SU-DHL-6 (cell line): Measurements from ENCODE around the gene OR2Y1.
"Not testable (repeated sequence)": the region's sequence is repeated elsewhere in the genome, so short reads cannot be mapped to it uniquely, and the experiment has no call there.

Experiments used
- H2AFZ ChIP-seq: fragments of 200-600 bp; sonication (generic); 2 replicates; pipeline ENCODE4 v1.6.1; 2014; ENCODE audit warnings: low read depth, mild to moderate bottlenecking, moderate library complexity, mixed read lengths, antibody characterized with exemption, low read length; ENCODE audit not compliant: severe bottlenecking
- H3F3A ChIP-seq: fragments of 200-600 bp; shearing (Covaris generic); 2 replicates; pipeline ENCODE4 v1.6.0; 2016; ENCODE audit warnings: antibody characterized with exemption, mild to moderate bottlenecking; ENCODE audit not compliant: insufficient read depth
- H3K27ac ChIP-seq: fragments of 200-600 bp; sonication (generic); 2 replicates; pipeline ENCODE4 v1.5.1; 2016; ENCODE audit warnings: low read depth, mild to moderate bottlenecking, low read length, moderate library complexity, mixed read lengths
- H3K27me3 ChIP-seq: fragments of 200-600 bp; sonication (generic), shearing (Covaris generic); 2 replicates; pipeline ENCODE4 v1.6.0; 2014; ENCODE audit warnings: mild to moderate bottlenecking, low read length
- H3K36me3 ChIP-seq: fragments of 200-600 bp; sonication (generic); 2 replicates; pipeline ENCODE4 v1.6.1; 2014; ENCODE audit warnings: mild to moderate bottlenecking, low read length, mixed read lengths
- H3K4me2 ChIP-seq: fragments of 300-600, 200-600 bp; shearing (Covaris generic), sonication (generic); 2 replicates; pipeline ENCODE4 v1.6.0; 2014; ENCODE audit warnings: low read length, low read depth, mild to moderate bottlenecking; ENCODE audit not compliant: poor library complexity, severe bottlenecking
- H3K4me3 ChIP-seq: fragments of 200-600 bp; sonication (generic); 2 replicates; pipeline ENCODE4 v1.5.1; 2014; ENCODE audit warnings: antibody characterized with exemption, low read length, mild to moderate bottlenecking, mixed read lengths; ENCODE audit not compliant: insufficient read depth, poor library complexity, severe bottlenecking
- H3K79me2 ChIP-seq: fragments of 200-600 bp; sonication (generic); 2 replicates; pipeline ENCODE4 v1.6.1; 2014; ENCODE audit warnings: mild to moderate bottlenecking, low read length, moderate library complexity; ENCODE audit not compliant: insufficient read depth
- H3K9ac ChIP-seq: fragments of 200-600 bp; sonication (generic); 2 replicates; pipeline ENCODE4 v1.7.0; 2014; ENCODE audit warnings: mild to moderate bottlenecking, low read length
- H3K9me2 ChIP-seq: fragments of 200-600 bp; sonication (generic); replicated peaks from 2 replicates; pipeline ENCODE4 v1.6.1; 2014; ENCODE audit warnings: low read length; ENCODE audit not compliant: insufficient read depth
- H3K9me3 ChIP-seq: fragments of 200-600 bp; sonication (generic); 2 replicates; pipeline ENCODE4 v1.6.1; 2014; ENCODE audit warnings: low read length, mixed read lengths; ENCODE audit not compliant: insufficient read depth
- H4K20me1 ChIP-seq: fragments of 200-600 bp; sonication (generic); 2 replicates; pipeline ENCODE4 v1.6.1; 2014; ENCODE audit warnings: low read depth, mild to moderate bottlenecking, antibody characterized with exemption, low read length, moderate library complexity, mixed read lengths
- EZH2phosphoT487 ChIP-seq: fragments of 200-600 bp; sonication (generic), shearing (Covaris generic); conservative IDR thresholded peaks from 2 replicates; pipeline ENCODE4 v1.6.1; 2018; ENCODE audit warnings: mild to moderate bottlenecking, antibody characterized with exemption, low read length, moderate library complexity, mixed read lengths
- TF ChIP-seq, protein P1 (sequence below): fragments of 200-600 bp; sonication (generic); IDR thresholded peaks from one replicate; pipeline ENCODE4 v1.5.1; 2017; ENCODE audit warnings: antibody characterized with exemption, mild to moderate bottlenecking, low read length, moderate library complexity; ENCODE audit not compliant: insufficient read depth, poor library complexity, severe bottlenecking

OR2Y1 gene

DNA sequence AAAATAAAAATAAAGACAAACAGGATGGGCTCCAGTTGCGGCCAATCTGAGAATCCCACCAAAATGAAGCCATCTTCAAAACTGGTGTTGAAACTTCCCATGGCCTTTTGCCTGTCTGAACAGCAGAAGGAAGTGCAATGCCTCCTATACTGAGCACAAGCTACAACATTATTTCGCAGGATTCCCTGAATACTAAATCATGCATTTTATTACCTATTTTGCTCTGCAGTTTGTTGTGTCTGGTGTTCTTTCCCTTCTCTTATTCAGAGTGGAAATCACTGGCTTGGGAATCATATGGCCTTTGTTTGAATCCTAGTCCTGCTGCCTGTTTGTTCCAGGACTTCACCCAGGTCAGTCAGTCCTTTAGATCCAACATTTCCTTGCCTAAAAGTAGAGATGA lies at the start of gene OR2Y1:
TSS of gene OR2Y1 (minus strand) at position 101 of the 400 bp plus-strand sequence. CDS start at position 101, 0 bp downstream.
- Histone ChIP-seq H3F3A (no peaks in the 10 kb centered on the region), H3K27me3 (no peaks in the 10 kb centered on the region), H3K27ac (no peak within 1 kb of the TSS), H4K20me1 (no peaks in the 10 kb centered on the region), H3K9ac (no peak within 1 kb of the TSS), H3K4me3 (no peak within 1 kb of the TSS), H3K79me2 (no peaks in the 10 kb centered on the region), H3K9me2 (no peaks in the 10 kb centered on the region), H2AFZ (no peak within 1 kb of the TSS), H3K9me3 (no peaks in the 10 kb centered on the region), H3K36me3 (no peaks in the 10 kb centered on the region), H3K4me2 (no peak within 1 kb of the TSS)
- TF ChIP-seq, protein P1, sequence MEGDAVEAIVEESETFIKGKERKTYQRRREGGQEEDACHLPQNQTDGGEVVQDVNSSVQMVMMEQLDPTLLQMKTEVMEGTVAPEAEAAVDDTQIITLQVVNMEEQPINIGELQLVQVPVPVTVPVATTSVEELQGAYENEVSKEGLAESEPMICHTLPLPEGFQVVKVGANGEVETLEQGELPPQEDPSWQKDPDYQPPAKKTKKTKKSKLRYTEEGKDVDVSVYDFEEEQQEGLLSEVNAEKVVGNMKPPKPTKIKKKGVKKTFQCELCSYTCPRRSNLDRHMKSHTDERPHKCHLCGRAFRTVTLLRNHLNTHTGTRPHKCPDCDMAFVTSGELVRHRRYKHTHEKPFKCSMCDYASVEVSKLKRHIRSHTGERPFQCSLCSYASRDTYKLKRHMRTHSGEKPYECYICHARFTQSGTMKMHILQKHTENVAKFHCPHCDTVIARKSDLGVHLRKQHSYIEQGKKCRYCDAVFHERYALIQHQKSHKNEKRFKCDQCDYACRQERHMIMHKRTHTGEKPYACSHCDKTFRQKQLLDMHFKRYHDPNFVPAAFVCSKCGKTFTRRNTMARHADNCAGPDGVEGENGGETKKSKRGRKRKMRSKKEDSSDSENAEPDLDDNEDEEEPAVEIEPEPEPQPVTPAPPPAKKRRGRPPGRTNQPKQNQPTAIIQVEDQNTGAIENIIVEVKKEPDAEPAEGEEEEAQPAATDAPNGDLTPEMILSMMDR = no peak
- TF ChIP-seq EZH2phosphoT487 = no peak

DNA sequence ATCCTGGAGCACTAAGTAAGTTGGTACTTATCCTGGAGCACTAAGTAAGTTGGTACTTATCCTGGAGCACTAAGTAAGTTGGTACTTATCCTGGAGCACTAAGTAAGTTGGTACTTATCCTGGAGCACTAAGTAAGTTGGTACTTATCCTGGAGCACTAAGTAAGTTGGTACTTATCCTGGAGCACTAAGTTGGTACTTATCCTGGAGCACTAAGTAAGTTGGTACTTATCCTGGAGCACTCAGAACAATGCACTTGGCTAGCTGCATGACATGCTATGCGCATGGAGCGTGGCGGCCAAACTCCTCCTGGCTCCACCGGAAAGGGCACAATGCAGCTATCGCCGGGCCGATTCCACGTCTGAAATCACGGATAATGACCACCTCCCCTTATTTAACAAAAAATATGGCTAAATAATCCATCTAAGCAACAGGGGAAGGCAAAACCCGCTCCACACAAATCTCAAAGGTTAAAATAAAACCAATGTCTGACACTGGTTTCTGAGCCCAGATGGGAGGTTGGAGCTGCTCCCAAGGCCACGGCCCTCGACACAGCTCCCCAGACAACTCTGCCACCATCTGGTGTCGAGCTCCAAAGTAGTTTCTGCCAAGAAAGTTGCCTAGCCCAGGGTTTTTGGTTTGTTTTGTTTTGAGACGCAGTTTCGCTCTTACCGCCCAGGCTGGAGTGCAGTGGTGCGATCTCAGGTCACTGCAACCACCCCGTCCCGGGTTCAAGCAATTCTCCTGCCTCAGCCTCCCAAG lies 49.0 kb upstream of the OR2Y1 start:
- H3K27ac ChIP-seq, H3K4me2 ChIP-seq, H3K9me3 ChIP-seq, H3F3A ChIP-seq, H3K9ac ChIP-seq, H3K27me3 ChIP-seq, H2AFZ ChIP-seq, H3K36me3 ChIP-seq, H4K20me1 ChIP-seq, H3K4me3 ChIP-seq, H3K9me2 ChIP-seq: not testable (repeated sequence)
- H3K79me2 ChIP-seq = peaks cover 12% of the 10 kb centered on the region

DNA sequence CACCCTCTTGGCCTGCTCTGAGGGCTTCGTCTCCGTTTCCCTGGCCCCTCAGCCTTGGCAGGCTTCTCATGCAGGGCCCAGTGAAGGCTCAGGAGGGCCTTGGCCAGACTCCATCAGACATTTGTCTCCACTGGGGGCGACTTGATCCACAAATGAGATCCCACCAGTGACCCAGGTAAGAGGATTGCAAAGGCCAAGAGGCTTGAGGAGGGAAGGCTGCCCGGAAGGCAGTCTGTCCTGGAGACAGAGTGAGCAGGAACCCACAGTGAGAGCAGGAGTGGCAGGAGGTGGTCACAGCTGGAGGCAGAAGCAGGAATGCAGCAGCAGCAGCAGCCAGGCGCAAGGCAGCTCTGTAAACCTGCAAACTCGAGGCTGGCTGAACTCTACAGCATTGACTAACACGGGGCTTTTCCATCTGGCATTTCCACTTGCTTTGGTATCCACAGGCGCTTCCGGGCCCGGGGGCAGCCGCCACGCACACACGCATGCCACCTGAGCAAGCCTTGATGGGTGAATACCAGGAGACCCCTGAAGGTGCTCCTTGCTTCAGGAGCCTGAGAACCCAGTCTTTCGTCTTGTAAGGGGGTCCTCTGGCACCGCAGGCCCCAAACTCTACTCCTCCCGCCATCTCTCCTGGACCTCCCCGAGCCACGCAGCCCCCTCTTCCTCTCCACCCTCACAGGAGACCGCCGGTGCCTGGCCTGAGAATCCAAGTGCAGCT lies 48.0 kb upstream of the OR2Y1 start:
- H3K4me3 ChIP-seq = no peak overlapping the region
- H3K4me2 ChIP-seq = no peak overlapping the region
- H3K36me3 ChIP-seq = no peaks in the 10 kb centered on the region
- H3F3A ChIP-seq = no peaks in the 10 kb centered on the region
- no peaks in the 10 kb centered on the region for H3K9me2 ChIP-seq
- H3K9me3 ChIP-seq = no peaks in the 10 kb centered on the region
- no peak overlapping the region for H3K27ac ChIP-seq
- peaks cover 2% of the 10 kb centered on the region; the same call in 1 of the 2 replicates for H3K79me2 ChIP-seq
- no peak overlapping the region for H3K9ac ChIP-seq
- H3K27me3 ChIP-seq = no peaks in the 10 kb centered on the region
- H4K20me1 ChIP-seq = no peaks in the 10 kb centered on the region
- H2AFZ ChIP-seq = no peak overlapping the region
- TF ChIP-seq EZH2phosphoT487 = no peak
- TF ChIP-seq, protein P1 = no peak
